Measurements from ENCODE around the gene LIN7B. TPM values are rescaled to one million over a fixed set of nuclear protein-coding genes. Genes with fewer than 3 reads are reported as not detected.
A peak's percentile ranks its signal among the peaks of the same experiment; 100 is the strongest.

Gene LIN7B
- total and polyA plus RNA-seq, 9 of the 15 experiments (the other 6 are each of a cell fraction or from before 2014, with no cell fraction given), result 0.89 to 15.7 (median 4.0) TPM

- TF ChIP-seq TEAD1 (CRISPR knock-in tag; IDR thresholded peaks at IDR 0.05), result peak in 1 of 2 experiments; percentile 34; a peak in 1 of 4 replicates
- no peak for TF ChIP-seq EWSR1 (IDR thresholded peaks at IDR 0.05; ENCODE audit: borderline replicate concordance, low read depth, partially characterized antibody)
- no peak for TF ChIP-seq ZNF133 (CRISPR knock-in tag; IDR thresholded peaks at IDR 0.05)
- TF ChIP-seq NFRKB (IDR thresholded peaks at IDR 0.05; ENCODE audit: low read depth), result peak; percentile 34; the same call in 1 of the 2 replicates
- TF ChIP-seq DNMT1 (IDR thresholded peaks at IDR 0.05), result no peak
- TF ChIP-seq SUPT5H (IDR thresholded peaks at IDR 0.05), result peak; percentile 64
- no peak for TF ChIP-seq HMG20A (CRISPR knock-in tag; conservative IDR thresholded peaks at IDR 0.05)
- TF ChIP-seq, protein P1, sequence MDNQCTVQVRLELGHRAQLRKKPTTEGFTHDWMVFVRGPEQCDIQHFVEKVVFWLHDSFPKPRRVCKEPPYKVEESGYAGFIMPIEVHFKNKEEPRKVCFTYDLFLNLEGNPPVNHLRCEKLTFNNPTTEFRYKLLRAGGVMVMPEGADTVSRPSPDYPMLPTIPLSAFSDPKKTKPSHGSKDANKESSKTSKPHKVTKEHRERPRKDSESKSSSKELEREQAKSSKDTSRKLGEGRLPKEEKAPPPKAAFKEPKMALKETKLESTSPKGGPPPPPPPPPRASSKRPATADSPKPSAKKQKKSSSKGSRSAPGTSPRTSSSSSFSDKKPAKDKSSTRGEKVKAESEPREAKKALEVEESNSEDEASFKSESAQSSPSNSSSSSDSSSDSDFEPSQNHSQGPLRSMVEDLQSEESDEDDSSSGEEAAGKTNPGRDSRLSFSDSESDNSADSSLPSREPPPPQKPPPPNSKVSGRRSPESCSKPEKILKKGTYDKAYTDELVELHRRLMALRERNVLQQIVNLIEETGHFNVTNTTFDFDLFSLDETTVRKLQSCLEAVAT (IDR thresholded peaks at IDR 0.05), result peak; percentile 47 to 72
- TF ChIP-seq UBTF (IDR thresholded peaks at IDR 0.05; ENCODE audit: borderline replicate concordance in 1 of 2, low read depth in 2 of 2, low read length in 2 of 2), result no peak
- no peak for TF ChIP-seq NEUROD1 (IDR thresholded peaks at IDR 0.05; ENCODE audit: borderline replicate concordance, low read depth, low read length, partially characterized antibody)
- 0 out of 2 replicates have a peak, but pooled peaks have one; percentile 7 for TF ChIP-seq ETS1 (conservative IDR thresholded peaks at IDR 0.05; ENCODE audit: control insufficient read depth, low read depth, low read length)
- 0 out of 2 replicates have a peak, but pooled peaks have one; percentile 14 for TF ChIP-seq ZSCAN29 (IDR thresholded peaks at IDR 0.05)
- no peak for TF ChIP-seq SMARCE1 (IDR thresholded peaks at IDR 0.05)
- no peak for TF ChIP-seq ATF7 (IDR thresholded peaks at IDR 0.05)
- TF ChIP-seq PHF20 (IDR thresholded peaks at IDR 0.05; ENCODE audit: partially characterized antibody), result no peak
- no peak for TF ChIP-seq NONO (IDR thresholded peaks at IDR 0.05; ENCODE audit: low read depth in 2 of 2, low read length in 1 of 2)
- no peak for TF ChIP-seq MYC (IDR thresholded peaks at IDR 0.05; ENCODE audit: low read depth, low read length)
- TF ChIP-seq MYC (CRISPR knock-in tag; IDR thresholded peaks at IDR 0.05; ENCODE audit: borderline replicate concordance, low read depth), result no peak
- TF ChIP-seq ARHGAP35 (IDR thresholded peaks at IDR 0.05; ENCODE audit: partially characterized antibody), result no peak
- TF ChIP-seq, protein P2, sequence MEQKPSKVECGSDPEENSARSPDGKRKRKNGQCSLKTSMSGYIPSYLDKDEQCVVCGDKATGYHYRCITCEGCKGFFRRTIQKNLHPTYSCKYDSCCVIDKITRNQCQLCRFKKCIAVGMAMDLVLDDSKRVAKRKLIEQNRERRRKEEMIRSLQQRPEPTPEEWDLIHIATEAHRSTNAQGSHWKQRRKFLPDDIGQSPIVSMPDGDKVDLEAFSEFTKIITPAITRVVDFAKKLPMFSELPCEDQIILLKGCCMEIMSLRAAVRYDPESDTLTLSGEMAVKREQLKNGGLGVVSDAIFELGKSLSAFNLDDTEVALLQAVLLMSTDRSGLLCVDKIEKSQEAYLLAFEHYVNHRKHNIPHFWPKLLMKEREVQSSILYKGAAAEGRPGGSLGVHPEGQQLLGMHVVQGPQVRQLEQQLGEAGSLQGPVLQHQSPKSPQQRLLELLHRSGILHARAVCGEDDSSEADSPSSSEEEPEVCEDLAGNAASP (IDR thresholded peaks at IDR 0.05), result no peak
- no peak for TF ChIP-seq CBX5 (IDR thresholded peaks at IDR 0.05; ENCODE audit: borderline replicate concordance, low read depth)
- TF ChIP-seq RB1 (IDR thresholded peaks at IDR 0.05; ENCODE audit: low read depth), result no peak
- TF ChIP-seq PHF21A (IDR thresholded peaks at IDR 0.05; ENCODE audit: borderline replicate concordance, low read depth), result peak; percentile 79; the same call in 1 of the 2 replicates
- TF ChIP-seq STAT5B (CRISPR knock-in tag; IDR thresholded peaks at IDR 0.05), result no peak
Observed at GRCh38 chr19:49128545-49129237, 14.5 kb downstream of the LIN7B start (continued).
